ENCODE results near the gene NAB1.

Gene NAB1

GRCh38 chr2:190637903-190638618 lies 10.8 kb upstream of the NAB1 start:
- no peak for DNase-seq

- DNase-seq: no peak
Observed at GRCh38 chr2:190640117-190640516, 8.8 kb upstream of the NAB1 start.

- no peak for DNase-seq
Observed at GRCh38 chr2:190641469-190641868, 7.4 kb upstream of the NAB1 start.

DNA sequence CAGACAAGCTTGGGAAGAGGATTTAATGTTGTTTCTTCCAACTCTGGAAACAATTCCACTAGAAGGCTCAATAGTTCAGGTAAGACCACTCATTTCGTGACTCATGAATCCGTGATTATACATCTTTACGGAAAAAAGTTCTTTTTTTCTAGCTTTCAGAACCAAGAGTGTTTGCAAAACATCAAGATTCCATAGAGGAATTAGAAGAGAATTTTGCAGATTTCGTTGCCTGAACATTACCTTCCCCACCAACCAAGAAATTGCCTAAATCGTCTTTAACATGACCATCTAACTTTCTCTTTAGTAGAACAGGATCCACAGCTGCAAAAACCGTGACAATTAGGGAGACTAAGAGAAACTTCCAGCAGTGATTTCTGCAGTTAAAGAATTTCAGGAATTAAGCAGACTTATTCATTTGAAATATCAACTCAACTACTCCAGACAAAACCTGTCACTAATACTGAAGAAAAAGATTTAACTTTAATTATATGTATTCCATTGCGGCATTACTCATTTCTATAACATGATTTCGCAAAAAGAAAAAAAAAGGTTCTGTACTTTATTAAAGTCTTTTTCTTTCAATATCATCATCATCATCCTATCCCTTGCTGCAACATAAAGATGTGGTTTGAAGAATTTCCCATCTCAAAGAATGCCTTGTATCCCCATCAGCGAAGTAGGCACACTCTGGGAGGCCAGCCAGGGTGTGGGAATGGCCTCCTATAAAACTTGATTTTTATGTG lies 1.9 kb upstream of the NAB1 start:
- no peak for DNase-seq

GRCh38 chr2:190648289-190649034 lies 421 bp upstream of the NAB1 start:
- peak; percentile 87 for DNase-seq

GRCh38 chr2:190649798-190650390 lies 1.0 kb downstream of the NAB1 start:
- no peak for DNase-seq

- no peak for DNase-seq
Observed at GRCh38 chr2:190651413-190651812, 2.5 kb downstream of the NAB1 start.

GRCh38 chr2:190653231-190653630 lies 4.3 kb downstream of the NAB1 start:
- no peak for DNase-seq

DNA sequence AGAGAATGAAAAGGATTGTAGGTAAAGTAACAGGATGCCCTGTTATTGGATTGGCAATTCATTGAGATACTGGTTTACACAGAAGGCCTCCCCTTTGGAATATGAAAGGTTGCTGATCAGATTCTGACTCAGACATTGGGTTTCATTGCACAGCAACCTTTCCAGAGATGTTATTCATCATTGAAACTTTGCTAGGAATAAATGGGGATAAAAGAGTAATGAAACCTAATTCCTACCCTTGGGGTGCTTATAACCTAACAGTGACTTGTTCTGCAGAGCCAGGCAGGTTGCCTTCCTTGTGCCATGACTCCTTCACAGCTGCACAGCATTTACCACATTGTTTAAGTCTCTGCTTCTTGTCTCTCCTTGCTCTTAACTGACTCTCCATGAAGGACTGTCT lies 5.0 kb downstream of the NAB1 start:
- DNase-seq: no peak

GRCh38 chr2:190655113-190655512 lies 6.2 kb downstream of the NAB1 start:
- DNase-seq: no peak

DNA sequence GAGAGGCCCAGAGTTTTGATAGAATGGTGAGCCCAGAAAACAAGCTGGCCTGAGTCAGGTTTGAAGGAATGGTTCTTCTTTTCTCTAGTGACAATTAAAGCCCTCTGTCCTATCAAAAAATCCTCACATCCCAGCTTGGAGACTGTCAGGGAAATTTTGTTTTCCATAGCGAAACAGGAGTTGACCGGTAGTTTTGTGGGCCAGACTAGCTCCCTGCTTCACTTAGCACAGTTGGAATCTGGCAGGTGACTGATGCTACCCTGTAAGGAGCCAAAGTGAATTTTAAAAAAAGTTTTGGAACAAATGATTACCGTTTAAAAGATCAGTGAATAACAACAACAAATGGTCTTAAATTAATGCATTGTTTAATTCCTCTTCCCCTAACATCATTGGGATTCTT lies 6.7 kb downstream of the NAB1 start:
- DNase-seq: no peak

DNA sequence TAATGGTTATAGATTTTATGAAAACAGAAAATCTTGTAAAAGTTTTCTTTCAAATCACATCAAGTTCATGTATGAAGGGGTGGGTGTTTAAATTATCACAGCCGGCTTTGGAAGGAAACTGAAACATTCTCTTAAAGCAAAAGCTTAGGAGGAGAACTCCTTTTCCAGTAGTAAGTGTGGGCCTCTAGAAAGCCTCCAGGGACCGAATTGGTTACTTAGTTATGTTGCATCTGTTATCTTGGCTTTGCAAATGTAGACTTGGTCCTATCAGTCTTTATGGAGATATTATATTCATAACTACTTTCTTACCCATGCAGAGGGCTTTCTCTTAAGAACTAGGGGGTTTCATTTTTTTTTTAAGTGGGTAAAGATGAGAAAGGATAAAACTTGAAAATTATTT lies 7.4 kb downstream of the NAB1 start:
- DNase-seq: no peak

DNA sequence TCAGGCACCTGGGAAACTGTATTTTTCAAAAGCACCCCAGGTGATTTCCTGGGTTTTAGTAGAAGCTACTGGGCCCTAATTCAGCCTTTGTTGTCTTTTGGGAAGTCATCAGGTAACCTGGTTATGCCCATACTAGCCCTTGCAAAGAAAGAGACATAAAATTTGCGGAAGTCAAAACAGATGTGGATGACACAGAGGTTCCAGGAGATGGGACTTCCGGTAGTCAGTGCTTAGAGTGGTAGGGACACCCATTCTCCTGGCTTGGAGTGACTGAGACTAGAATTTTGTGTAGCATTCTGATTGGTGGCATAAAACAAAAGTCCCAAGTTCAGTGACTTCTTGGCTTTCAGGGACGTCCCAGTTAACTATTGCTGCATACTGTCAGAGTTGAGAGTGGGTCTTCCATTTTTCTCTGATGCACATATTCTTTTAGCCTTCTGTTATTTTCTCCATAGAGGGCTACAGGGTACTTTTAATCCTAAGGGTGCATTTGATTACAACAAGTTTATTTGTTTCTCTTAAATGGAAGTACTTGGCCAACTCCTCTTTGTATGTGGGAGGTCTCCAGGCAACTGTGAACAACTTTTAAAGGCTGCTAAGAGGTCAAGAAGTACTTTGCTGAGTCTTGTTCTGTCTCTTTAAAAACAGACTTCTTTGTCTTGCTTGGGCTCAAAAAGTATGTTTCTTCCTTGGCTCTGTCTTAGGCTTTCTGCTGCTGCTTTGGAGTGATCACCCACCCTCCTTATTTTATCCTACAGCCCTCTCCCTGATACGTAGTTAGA lies 8.8 kb downstream of the NAB1 start:
- no peak for DNase-seq

DNA sequence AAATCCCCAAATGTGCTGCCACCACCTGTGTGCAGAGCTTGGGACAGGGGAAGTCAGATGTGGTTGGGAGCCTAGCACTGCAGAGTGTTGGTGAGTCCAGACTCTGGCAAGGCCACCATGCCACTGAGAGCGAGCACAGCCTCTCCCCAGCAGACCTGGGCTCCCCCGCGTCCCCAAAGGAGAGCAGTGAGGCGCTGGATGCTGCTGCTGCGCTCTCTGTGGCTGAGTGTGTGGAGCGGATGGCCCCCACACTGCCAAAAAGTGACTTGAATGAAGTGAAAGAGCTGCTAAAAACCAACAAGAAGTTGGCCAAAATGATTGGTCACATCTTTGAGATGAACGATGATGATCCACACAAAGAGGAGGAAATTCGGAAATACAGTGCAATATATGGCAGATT lies 10.7 kb downstream of the NAB1 start:
- DNase-seq: no peak

DNA sequence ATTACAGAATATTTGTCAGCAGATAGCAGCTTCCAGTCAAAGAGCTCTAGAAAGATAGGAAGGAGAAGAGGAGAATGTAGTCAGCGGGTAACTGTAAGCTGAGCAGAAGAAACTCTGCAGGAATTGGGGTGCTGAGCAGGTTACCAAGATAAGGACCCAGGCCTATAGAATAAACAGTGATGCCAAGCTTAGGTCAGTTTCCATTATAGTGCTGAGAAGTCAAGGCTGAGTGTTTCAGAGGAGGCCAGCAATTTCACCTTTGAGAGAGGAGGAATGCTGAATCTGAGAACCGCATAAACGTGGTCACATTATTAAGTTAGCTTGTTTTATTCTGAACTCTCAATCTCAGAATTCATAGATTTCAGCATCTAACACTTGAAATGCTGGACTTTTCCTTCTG lies 13.9 kb downstream of the NAB1 start:
- DNase-seq: no peak

DNA sequence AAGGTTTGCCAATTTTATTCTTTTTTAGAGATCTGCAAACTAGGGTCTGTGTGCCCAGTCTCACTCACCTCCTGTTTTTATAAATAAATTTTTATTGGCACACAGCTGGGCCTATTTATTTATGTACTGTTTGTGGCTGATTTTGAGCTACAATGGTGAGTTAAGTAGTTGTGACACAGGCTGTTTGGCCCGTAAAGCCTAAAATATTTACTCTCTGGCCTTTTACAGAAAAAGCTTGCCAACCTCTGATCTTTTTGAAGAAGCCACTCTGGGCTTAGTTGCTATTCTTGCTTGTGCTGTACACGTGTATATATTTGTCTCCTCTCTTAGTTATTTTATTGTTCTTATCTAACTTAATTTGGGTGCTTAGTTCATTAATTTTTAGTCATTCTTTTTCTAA lies 14.5 kb downstream of the NAB1 start:
- DNase-seq: no peak

GRCh38 chr2:190663839-190664238 lies 15.0 kb downstream of the NAB1 start:
- DNase-seq: no peak

- DNase-seq: no peak
Observed at GRCh38 chr2:190664240-190664639, 15.4 kb downstream of the NAB1 start.

- DNase-seq: no peak
Observed at GRCh38 chr2:190666895-190667294, 18.0 kb downstream of the NAB1 start.

DNA sequence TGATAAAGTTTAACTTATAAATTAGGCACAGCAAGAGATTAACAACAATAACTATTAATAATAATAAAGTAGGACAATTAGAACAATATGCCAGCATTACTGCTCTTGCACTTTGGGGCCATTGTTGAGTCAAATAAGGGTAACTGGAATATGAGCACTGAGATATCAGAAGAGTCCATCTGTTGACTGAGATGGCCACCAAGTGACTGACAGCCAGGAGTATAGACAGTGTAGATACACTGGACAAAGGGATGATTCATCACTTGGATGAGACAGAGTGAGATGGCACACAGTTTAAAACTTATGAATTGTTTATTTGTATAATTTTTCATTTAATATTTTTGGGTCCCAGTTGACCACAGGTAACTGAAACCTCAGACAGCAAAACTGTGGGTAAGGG lies 20.0 kb downstream of the NAB1 start:
- no peak for DNase-seq

- no peak for DNase-seq
Observed at GRCh38 chr2:190670182-190670946, 21.5 kb downstream of the NAB1 start.

Data from stimulated activated CD4-positive, alpha-beta T cell treated with anti-CD3 and anti-CD28 coated beads, Interleukin-12 subunit alpha, Interleukin-12 subunit beta, amount 100 ng/mL, for 4 hours (primary cell).